Duodenal mucosa (tissue), 2 donors: ENCODE measurements around the gene DDX24.

Source experiments
- H3K27ac ChIP-seq: one replicate; pipeline ENCODE4 v1.7.0; 2013; ENCODE audit warnings: low read depth, low read length
- H3K27me3 ChIP-seq, 2 donors: one replicate each; pipeline ENCODE4 v1.7.0; 2013; ENCODE audit warnings: low read length in 2 of 2, control low read depth in 1 of 2; ENCODE audit not compliant: insufficient read depth in 2 of 2, control insufficient read depth in 1 of 2
- H3K36me3 ChIP-seq, 2 donors: one replicate each; pipeline ENCODE4 v1.7.0; 2013; ENCODE audit warnings: low read length in 2 of 2, control low read depth in 1 of 2; ENCODE audit not compliant: insufficient read depth in 2 of 2, control insufficient read depth in 1 of 2
- H3K4me1 ChIP-seq, 2 donors: one replicate each; pipeline ENCODE4 v1.7.0; 2013; ENCODE audit warnings: low read length in 2 of 2, control low read depth in 1 of 2; ENCODE audit not compliant: insufficient read depth in 2 of 2, control insufficient read depth in 1 of 2
- H3K4me3 ChIP-seq, 2 donors: one replicate each; pipeline ENCODE4 v1.7.0; 2013; ENCODE audit warnings: low read length in 2 of 2, low read depth in 1 of 2
- H3K9ac ChIP-seq, 2 donors: one replicate each; pipeline ENCODE4 v1.7.0; 2013; ENCODE audit warnings: low read length in 2 of 2, low read depth in 1 of 2
- H3K9me3 ChIP-seq, 2 donors: one replicate each; pipeline ENCODE4 v1.7.0; 2013; ENCODE audit warnings: low read length in 2 of 2, control low read depth in 1 of 2; ENCODE audit not compliant: control insufficient read depth in 1 of 2

The DDX24 gene

GRCh38 chr14:94003397-94003796, 77.6 kb downstream of the DDX24 start:
- H3K9me3 ChIP-seq, result no peaks in the 10 kb centered on the region
- H3K27me3 ChIP-seq, result no peaks in the 10 kb centered on the region
- no peaks in the 10 kb centered on the region for H3K36me3 ChIP-seq
- no peak overlapping the region for H3K4me3 ChIP-seq
- no peak overlapping the region for H3K9ac ChIP-seq
- H3K4me1 ChIP-seq, result peaks cover 0 to 5% of the 10 kb centered on the region in 2 donors
- no peak overlapping the region for H3K27ac ChIP-seq

GRCh38 chr14:94001501-94002396, 79.3 kb downstream of the DDX24 start:
- Histone ChIP-seq H3K27me3 (no peaks in the 10 kb centered on the region), H3K27ac (no peak overlapping the region), H3K36me3 (no peaks in the 10 kb centered on the region), H3K9me3 (no peaks in the 10 kb centered on the region), H3K9ac (no peak overlapping the region), H3K4me1 (peaks cover 0 to 5% of the 10 kb centered on the region in 2 donors), H3K4me3 (no peak overlapping the region)

- peaks cover 0 to 5% of the 10 kb centered on the region in 2 donors for H3K4me1 ChIP-seq
- no peaks in the 10 kb centered on the region for H3K27me3 ChIP-seq
- H3K9me3 ChIP-seq, result no peaks in the 10 kb centered on the region
- H3K27ac ChIP-seq, result no peak overlapping the region
- H3K9ac ChIP-seq, result no peak overlapping the region
- no peak overlapping the region for H3K4me3 ChIP-seq
- H3K36me3 ChIP-seq, result no peaks in the 10 kb centered on the region
Observed at GRCh38 chr14:94001016-94001415, 80.0 kb downstream of the DDX24 start.

DNA sequence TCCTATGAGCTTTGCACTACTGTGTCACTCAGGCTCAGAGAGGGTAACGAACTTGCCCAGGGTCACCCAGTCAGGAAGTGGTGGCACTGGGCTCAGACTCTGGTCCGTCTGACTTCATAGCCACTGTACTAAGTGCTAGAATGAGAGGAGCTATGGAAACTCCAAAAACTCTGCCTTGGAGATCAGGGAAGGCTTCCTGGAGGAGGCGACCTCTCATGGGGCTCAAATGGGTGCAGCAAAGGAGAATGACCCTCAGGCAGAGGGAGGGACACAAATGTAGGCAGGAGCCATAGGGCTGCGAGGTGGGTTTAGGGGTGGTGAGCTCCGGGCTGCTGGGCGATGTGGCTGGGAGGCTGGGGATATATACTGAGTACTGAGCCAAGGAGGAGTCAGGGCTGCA, 80.7 kb downstream of the DDX24 start:
- Histone ChIP-seq H3K27ac (no peak overlapping the region), H3K4me1 (peaks cover 0 to 5% of the 10 kb centered on the region in 2 donors), H3K9ac (no peak overlapping the region), H3K36me3 (no peaks in the 10 kb centered on the region), H3K27me3 (no peaks in the 10 kb centered on the region), H3K4me3 (no peak overlapping the region), H3K9me3 (no peaks in the 10 kb centered on the region)

DNA sequence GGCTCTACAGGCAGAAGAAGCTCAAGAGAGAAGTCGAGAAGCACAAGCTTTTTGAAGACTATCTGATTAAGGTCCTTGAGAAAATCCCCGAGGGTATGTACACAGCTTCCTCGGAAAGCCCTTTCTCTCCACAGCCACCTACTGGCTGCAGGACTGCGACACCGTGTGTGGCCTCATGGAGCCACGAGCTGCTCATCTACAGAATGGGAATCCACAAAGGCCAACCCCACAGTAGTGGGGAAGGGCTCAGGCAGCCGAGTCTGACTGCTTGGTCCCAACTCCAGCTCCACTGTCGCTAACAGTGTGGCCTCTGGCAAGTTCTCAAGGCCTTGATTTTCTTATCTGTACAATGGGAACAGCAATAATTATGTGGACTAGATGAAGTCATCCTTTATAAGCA, 81.4 kb downstream of the DDX24 start:
- Histone ChIP-seq H3K4me3 (no peak overlapping the region), H3K27me3 (no peaks in the 10 kb centered on the region), H3K9me3 (no peaks in the 10 kb centered on the region), H3K9ac (no peak overlapping the region), H3K27ac (no peak overlapping the region), H3K4me1 (peaks cover 0 to 5% of the 10 kb centered on the region in 2 donors), H3K36me3 (no peaks in the 10 kb centered on the region)

GRCh38 chr14:93998871-93999403, 82.1 kb downstream of the DDX24 start:
- no peak overlapping the region for H3K4me3 ChIP-seq
- H3K27me3 ChIP-seq, result no peaks in the 10 kb centered on the region
- peaks cover 0 to 5% of the 10 kb centered on the region in 2 donors for H3K4me1 ChIP-seq
- H3K36me3 ChIP-seq, result no peaks in the 10 kb centered on the region
- no peak overlapping the region for H3K27ac ChIP-seq
- no peaks in the 10 kb centered on the region for H3K9me3 ChIP-seq
- no peak overlapping the region for H3K9ac ChIP-seq
